Activated T-cell treated with anti-CD3 and anti-CD28 coated beads for 1 hour (primary cell): ENCODE measurements around the gene ATP1A2.

ENCODE experiments used
- DNase-seq: peaks from one replicate; pipeline ENCODE4 v3.0.0-alpha.2; 2020; ENCODE audit warnings: low read depth

Gene ATP1A2

GRCh38 chr1:160171980-160172379 lies 56.4 kb downstream of the ATP1A2 start:
- no peak for DNase-seq

- DNase-seq, result no peak
Observed at GRCh38 chr1:160177231-160177630, 61.7 kb downstream of the ATP1A2 start.

GRCh38 chr1:160177667-160178066 lies 62.1 kb downstream of the ATP1A2 start:
- DNase-seq, result no peak

GRCh38 chr1:160178731-160179130 lies 63.2 kb downstream of the ATP1A2 start:
- no peak for DNase-seq

GRCh38 chr1:160179336-160179735 lies 63.8 kb downstream of the ATP1A2 start:
- DNase-seq, result no peak

GRCh38 chr1:160186246-160186645 lies 70.7 kb downstream of the ATP1A2 start:
- no peak for DNase-seq

- DNase-seq, result no peak
Observed at GRCh38 chr1:160186729-160187128, 71.2 kb downstream of the ATP1A2 start.

GRCh38 chr1:160187407-160187806 lies 71.8 kb downstream of the ATP1A2 start:
- DNase-seq, result no peak

- no peak for DNase-seq
Observed at GRCh38 chr1:160188341-160188740, 72.8 kb downstream of the ATP1A2 start.

GRCh38 chr1:160189649-160190625 lies 74.4 kb downstream of the ATP1A2 start, which contains the start of gene CASQ1:
CASQ1 (plus strand) TSS chr1:160190575; CDS start chr1:160190752, 177 bp downstream.
- DNase-seq, result no peak

- DNase-seq, result no peak
Observed at GRCh38 chr1:160191756-160192155, 76.2 kb downstream of the ATP1A2 start.

GRCh38 chr1:160192234-160192633 lies 76.7 kb downstream of the ATP1A2 start:
- no peak for DNase-seq
